Skin of body (tissue), 2 donors: Measurements from ENCODE around the gene TEX13D. TPM values are rescaled to one million over a fixed set of nuclear protein-coding genes. Genes with fewer than 3 reads are reported as not detected.
"Not testable (repeated sequence)": the region's sequence is repeated elsewhere in the genome, so short reads cannot be mapped to it uniquely, and the experiment has no call there.

Source experiments
- DNase-seq: peaks from one replicate; lab custom pipeline; 2025; lab: John Stamatoyannopoulos, UW
- total RNA-seq: library from RNA; depleted of rRNA; stranded (reverse); fragments of >200 nt; gene quantifications from one replicate; pipeline ENCODE4 v1.2.3, GENCODE V29; 2014

Gene TEX13D
- not detected for total RNA-seq

DNA sequence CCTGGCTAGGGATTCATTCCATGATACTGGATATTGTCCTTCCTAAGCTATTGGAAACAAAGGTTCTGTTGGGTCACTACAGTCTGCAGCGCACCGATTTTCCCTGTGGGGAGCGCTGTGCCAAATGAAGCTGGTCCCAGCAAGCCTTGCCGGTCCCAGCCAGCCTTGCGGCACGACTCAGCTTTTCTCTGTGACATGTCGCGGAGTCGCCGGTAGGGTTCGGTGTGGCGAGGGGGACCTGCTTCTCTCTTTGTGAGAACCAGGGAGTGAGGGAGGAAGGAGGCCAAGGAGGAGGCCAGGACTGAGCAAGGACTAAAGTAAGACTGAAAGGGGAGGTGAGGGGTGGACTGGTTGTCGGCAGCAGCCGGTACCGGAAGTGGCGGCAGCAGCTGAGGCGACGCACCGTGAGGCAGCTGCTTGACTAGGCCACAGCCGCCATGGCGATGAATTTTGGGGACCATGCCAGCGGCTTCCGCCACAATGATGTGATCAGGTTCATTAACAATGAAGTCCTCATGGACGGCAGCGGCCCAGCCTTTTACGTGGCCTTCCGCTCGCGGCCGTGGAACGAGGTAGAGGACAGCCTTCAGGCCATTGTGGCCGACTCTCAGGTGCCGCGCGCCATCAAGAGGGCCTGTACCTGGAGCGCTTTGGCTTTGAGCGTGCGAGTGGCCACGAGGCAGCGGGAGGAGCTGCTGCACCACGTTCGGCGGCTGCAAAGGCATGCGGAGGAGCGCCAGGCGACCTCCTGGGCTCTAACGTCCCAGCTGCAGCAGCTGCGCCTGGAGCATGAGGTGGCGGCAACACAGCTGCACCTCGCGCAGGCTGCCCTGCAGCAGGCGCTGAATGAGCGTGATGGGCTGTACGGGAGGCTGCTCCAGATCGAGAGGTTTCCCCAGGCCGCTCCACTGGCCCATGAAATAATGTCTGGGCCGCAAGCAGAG lies at the start of gene TEX13D:
Gene TEX13D, plus strand, starts transcription at position 180 of the 944 bp plus-strand sequence. Its CDS starts 258 bp downstream, at position 438.
- no peak for DNase-seq

DNA sequence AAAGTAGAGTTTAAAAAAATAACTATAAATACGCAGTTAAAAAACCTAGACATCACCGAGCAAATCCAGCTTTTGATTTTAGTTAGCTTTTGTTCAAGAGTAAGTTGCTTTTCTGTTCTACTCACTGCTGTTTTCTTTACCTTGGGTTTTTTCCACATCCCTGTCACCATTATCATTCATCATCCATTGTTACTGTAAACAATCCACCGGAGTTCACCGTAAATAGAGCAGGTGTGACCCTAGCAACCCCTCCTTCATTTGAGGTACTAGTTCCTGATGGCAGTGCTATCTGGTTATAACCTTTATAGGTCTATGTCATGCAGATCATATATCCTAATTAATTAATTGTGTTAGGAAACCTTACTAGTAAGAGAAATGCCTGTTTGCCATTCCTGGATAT lies 43.0 kb upstream of the TEX13D start:
- no peak for DNase-seq

DNA sequence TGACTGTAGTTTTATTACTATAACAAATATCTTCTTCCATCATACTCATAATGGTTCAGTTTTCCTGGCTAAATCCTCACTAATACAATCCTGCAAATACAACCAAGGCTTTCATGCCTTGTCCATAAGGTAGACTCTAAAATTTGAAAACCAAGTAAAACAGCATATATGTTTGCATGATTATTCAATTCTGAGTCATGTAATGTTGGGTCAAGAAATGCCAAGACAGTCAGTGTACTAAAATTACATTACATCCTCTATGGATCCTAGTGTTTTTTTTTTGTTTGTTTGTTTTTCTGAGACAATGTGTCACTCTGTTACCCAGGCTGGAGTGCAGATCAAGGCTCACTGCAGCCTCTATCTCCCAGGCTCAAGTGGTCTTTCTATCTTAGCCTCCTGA lies 38.6 kb upstream of the TEX13D start:
- DNase-seq, result no peak

DNA sequence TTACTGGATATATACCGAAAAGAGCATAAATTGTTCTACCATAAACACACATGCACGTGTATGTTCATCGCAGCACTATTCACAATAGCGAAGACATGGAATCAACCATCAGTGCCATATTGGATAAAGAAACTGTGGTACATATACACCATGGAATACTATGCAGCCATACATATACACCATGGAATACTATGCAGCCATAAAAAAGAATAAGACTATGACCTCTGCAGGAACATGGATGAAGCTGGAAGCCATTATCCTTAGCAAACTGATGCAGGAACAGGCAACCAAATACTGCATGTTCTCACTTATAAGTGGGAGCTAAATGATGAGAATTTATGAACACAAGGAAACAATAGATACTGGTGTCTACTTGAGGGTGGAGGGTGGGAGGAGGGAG lies 33.1 kb upstream of the TEX13D start:
- not testable (repeated sequence) for DNase-seq

DNA sequence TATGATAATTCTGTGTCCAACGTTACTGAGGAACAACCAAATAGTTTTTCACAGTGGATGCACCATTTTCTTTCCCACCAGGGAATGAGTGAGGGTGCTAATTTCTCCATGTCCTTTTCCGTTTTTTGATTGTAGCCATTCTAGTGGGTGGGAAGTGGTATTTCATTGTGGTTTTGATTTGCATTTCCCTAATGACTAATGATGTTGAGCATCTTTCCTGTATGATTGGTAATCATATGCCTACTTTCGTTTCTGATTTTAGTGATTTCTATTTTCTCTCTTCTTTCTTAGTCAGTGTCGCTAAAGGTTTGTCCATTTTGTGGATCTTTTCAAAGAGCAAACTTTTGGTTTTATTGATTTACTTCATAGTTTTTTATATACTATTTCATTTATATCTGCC lies 32.1 kb upstream of the TEX13D start:
- DNase-seq, result no peak

DNA sequence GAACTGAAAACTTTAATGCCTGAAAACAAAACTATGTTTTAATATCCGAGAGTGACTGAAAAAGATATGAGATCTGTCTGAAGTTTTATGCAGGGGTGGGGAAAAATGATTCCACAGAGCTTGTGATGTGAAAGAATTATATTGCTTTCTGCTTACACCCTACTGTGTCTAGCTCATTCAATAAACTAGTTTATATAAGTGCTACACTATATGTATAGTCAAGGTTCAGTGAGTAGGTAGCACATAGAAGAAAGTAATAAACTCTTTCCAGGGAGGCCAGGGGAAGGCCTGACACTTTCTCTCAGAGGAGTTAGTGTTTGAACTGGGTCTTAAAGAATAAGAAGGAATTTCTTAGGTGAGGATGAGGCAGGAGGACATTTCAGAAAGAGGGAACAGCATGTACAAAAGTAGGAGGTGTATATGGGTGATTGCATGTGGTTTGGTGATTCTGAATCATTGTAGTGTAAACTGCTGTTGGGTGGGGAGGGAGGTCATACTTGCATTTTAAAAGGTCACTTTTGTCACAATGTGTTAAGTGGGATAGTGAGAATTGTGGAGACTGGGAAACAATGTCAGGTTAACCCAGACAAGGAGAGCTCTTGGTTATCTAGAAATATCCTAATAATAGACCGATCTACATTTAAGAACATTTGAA lies 25.1 kb upstream of the TEX13D start:
- no peak for DNase-seq

DNA sequence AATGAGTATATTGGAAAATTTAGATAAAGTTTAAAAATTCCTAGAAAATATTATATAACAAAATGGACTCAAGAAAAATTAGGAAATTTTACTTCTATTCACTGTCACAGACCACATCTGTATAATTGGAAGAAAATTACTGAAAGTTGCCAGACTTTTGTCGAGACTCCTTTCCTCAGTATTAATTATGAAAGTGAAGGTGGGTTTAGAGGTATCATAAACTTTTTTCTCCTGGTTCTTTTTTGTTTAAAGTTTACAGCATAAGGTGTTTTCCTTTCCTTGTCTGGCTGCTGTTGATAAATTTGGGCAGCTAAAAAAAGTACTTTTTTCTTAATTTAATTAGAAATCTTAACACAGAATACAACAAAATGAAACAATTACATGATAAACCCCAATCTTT lies 6.7 kb upstream of the TEX13D start:
- DNase-seq, result no peak

DNA sequence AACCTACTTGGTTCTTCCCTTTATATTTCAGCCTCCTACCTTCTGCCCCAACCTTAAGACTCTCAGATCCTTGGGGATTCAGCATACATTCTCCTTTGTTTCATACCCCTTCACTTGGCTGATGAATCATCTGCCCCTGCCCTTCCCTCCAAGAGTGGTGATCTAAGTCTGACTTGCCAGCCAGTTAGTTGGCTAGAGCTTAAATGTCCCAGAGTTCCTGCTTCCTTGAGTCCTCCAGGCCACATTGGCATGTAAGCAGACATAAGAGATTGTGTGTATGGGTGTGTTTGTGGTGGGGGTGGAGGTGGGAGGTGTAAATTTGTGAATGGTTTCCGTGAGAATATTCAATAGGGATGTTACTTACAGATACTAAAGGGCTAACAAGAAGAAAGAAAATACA lies 3.7 kb upstream of the TEX13D start:
- no peak for DNase-seq

DNA sequence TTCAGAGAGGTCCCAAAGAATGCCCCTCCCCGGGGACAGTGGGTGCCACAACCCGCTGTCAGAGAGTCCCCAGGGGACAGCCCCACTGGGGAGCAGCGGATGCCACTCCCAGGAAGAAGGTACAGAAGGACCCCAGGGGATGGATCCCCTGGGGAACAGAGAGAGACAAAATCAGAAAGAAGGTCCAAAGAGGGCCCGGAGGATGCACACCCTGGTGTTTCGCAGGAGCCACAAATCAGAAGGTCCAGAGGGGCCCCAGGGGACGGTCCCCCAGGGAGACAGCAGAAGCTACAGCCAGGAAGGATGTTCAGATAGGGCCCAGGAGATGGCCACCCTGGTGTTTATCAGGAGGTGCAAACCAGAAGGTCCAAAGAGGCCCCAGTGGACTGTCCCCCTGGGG lies 1.4 kb downstream of the TEX13D start:
- DNase-seq, result no peak

DNA sequence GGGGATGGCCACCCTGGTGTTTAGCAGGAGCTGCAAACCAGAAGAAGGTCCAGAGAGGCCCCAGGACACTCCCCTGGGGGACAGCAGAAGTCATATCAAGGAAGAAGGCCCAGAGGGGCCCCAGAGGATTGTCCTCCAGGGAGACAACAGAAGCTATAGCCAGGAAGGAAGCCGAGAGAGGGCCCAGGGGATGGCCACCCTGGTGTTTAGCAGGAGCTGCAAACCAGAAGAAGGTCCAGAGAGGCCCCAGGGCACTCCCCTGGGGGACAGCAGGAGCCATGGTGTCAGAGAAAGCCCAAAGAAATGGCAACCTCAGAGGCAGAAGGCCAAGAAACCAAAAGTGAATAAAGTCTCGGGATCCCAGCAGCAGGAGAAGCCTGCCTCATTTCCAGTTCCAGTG lies 2.1 kb downstream of the TEX13D start:
- not testable (repeated sequence) for DNase-seq

DNA sequence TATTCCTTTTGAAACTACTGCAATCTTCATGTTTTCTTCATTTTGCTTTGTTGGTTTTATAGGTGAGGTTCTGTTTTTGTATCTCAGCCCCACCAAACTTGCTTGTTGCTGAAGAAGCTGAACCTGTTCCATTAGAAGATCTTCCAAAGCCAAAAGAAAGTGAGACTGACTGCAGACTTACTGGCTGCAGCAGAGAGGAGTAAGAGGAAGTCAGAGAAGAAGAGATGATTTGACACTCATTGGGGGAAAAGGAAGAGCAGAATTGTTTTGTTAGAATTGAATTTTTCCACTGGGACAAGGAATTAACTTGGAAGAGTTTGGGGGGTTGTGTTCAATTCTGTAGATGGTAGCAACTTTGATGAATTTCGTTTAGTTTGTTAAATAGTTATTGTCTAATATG lies 3.1 kb downstream of the TEX13D start:
- DNase-seq, result no peak

DNA sequence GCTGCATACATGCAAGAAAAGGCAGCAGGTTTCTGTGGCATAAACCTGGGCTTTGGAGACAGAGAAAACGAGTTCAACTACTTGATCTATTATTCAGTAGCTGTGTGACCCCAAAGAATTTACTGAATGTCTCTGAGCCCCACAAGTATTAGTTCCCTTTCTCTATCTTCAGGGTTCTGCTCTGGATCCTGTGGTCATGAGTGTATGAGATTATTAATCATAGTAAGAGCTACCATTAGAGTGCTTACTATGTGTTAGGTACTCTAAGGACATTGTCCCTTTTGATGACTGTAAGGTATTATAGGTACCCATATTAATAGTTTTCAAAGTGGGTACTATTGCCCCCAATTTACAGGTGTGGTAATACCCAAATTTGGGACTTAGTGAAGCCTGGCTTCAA lies 5.5 kb downstream of the TEX13D start:
- DNase-seq, result no peak

DNA sequence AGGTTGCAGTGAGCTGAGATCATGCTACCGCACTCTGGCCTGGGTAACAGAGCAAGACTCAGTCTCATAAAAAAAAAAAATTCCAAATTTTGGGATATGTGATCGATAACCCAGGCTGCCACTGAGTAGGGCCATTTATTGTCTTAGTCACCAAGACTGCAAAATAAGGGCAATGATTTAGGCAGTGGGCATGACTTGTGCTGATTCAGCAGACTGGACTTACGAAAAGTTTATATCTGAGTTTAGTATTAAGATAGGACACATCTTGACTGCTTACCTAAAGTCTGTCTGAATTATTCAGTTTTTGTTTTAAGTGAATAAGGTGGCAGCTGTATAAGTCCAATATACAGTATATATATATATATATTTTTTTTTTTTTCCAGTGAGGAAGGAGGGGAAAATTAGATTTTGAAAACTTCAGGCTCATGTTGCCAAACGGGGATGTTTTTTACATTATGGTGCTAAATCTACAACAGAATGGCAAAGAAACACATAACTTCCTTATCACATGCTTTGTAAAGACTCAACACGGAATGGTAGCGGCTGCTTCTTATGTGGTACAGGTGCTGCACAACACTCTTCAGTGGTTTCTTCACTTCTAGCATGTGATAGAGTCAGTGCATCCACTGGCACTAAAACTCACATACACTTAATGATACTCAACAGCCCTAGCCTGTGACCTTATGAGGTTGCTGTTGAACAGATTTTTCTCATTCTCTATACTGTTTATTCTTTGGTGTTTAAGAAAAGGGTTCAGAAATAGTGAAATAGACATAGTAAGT lies 6.5 kb downstream of the TEX13D start:
- no peak for DNase-seq

DNA sequence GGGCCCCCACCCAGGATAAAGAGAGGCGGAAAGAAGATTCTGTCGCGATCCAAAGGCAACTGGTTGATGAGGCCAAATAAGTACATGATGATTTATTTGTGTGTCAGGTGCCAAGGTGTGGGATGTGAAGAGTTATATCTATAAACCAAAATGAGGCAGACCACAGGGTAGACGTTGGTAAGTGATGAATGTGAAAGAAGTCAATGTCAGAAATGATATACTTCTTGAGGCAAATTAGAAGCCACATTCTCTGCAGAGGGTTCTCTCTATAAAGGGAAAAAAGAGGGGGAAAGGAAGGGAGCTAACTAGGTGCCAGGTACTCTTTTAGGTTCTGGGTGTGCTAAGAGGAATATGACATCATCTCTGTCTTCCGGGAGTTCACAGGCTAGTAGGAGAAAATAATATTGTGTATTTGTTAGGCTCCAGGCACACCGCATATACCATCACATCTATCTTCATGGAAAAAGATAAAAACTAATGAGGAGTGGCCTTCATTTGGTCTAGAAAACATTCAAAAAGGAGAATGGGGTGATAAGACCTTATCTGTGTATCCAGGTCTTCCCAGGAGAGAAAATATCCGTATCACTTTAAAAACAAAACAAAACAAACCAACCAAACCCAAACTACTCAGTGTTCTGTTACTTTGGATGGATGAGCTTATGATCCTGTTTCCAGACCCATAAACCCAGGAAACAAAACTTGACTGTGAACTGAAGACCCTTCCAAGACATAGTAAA lies 9.1 kb downstream of the TEX13D start:
- DNase-seq, result no peak

DNA sequence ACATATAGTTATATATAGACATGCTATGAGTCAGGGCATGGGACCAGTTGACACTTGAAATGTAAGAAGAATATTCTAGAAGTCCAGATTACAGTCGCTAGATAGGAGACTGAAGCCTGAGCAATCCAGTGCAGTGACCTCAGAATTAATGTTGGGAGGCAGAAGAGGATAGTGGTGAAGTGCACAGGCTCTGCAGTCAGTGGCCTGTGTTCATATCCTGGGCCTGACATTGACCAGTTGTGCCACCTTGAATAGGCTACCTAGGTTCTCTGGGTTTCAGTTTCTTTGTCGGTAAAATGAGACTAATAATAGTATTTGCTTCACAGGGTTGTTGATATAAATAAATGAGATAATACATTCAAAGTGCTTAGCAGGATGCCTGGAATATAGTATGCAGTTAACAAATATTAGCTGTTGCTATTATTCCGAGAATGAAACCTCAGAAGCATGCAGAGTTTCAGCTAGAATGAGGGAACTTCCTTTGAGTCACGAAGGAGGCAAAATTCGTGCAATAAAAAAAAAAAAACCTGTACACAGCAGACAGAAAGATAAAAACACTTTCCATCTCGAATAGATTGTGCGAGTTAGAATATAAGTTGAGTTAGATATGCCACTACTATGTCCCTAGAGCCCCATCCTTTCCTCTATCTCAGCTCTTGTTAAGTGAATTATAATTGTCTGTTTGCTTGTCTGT lies 9.9 kb downstream of the TEX13D start:
- no peak for DNase-seq

DNA sequence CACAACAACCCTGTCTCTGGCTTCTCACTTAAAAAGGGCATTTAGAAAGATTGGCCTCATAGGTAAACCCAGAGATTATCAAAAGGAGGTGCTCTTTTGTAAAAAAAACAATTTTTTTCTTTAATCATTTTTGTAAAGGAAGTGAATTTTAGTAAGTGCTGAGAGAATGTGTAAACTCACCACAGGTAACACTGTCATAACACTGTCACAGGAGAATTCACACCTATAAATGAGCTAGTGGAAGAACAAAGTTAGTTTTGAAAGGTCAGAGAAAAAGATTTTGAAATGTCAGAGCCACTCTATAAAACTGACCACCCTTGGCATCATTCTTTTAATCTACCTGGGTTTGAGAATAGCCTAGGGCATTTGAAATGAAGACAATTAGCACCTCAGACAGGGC lies 10.6 kb downstream of the TEX13D start:
- DNase-seq, result no peak

DNA sequence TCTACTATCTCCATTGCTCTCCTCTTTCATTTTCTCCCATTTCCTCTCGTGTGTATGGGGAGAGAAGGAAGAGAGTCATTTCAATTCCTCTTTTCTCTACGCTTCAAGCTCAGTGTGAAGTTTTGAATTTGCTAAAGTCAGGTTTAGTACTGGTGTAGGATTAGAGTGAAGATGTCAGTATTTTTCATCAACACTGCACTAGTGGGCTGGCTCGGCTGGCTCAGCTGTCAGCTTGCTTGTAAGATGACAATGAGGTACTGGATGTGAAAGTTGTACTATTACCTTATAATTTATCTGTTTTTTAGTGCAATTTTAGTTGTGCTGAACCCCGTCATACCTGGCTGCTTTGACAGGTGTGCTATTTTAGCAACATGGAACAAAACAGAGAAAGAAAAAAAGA lies 11.8 kb downstream of the TEX13D start:
- no peak for DNase-seq

DNA sequence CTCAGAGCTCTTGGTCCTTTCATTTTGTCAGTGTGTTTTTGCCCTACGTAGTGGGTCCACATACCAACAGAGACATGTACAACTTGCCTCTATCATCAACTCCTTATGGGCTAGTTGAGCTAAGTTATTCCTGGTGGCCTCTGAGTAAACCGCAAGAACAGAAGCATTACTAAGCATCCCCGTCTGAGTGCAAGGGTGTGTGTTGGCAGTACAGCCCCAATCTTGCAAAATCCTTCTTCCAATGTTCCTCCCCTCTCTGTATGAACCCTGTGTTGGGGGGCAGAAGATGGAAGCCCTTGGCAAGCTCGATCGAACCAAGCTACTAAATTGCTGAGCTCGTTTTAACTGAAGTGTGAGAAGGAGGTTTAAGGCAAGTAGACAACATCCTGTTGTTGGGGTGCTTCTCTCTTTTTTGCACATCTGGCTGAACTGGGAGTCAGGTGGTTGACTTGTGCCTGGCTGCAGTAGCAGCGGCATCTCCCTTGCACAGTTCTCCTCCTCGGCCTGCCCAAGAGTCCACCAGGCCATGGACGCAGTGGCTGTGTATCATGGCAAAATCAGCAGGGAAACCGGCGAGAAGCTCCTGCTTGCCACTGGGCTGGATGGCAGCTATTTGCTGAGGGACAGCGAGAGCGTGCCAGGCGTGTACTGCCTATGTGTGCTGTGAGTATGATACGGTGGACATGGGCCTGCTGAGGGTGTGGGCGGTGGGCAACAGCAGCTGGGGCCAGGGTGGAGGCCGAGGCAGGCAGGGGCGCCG lies 13.8 kb downstream of the TEX13D start, which contains the start of gene SH2D1A:
Gene SH2D1A, plus strand, starts transcription at position 447 of the 760 bp plus-strand sequence. Its CDS starts 80 bp downstream, at position 527.
- no peak for DNase-seq

DNA sequence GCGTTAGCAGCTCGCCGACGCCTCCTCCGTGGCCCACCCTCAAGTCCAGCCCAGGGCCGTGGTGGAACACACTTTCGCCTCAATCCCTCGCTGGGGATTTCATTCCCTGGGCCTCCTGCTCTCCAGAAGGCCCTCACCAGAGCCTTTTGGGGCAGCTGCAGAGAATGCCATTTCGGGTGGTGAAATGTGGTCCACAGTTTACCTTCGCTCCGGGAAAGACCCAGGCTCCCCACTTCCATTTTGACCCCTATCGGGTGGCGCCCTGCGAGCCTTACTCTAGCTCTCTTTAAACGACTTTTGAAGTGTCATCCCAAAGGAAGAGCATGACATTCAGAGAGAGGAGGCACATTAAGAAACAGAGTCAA lies 14.4 kb downstream of the TEX13D start:
- no peak for DNase-seq

DNA sequence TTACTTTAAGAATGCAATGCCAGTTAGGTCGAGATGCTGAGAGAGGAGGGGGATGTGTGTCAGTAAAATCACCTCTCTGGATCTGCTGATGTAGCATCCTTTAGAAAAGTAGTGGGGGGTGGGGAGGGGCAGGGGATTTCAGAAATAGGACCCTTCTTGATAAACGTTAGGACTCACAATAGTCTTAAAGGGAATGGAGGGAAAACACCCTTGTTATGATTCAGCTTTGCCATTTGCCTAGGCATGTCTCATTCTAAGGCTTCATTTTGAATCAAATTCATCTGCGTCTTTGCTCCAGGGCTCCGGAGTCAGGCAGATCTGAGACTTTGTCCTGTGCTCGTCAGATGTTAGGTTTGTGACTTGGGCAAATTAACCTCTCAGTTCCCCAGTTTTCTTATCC lies 14.8 kb downstream of the TEX13D start:
- DNase-seq, result no peak
